Measurements from ENCODE around the gene TFDP2.

DNA sequence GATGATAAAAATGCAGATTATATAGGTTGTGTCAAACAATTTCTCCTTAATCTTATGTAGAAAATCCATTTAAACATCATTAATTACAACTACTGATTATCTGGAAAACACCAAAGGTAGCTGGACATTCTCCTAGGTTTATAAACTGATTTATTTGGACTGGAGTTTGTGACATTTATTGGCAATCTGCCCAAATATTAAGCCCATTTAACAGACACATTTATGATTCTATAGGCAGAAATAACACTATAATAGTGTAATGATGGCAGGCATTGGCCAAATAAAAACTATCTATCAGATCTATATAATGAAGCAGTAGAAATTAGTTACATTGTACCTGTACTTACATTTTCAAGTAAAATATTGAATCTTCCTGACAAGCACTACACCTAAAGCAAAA, 117.8 kb downstream of the TFDP2 start:
- TF ChIP-seq POLR2A (IDR thresholded peaks at IDR 0.05) = no peak
- no peak for TF ChIP-seq CTCF (IDR thresholded peaks at IDR 0.05)
